Measurements from ENCODE around the gene GDF7.
A peak's percentile ranks its signal among the peaks of the same experiment; 100 is the strongest.

Gene GDF7

GRCh38 chr2:20646446-20646845 lies 20.5 kb upstream of the GDF7 start:
- DNase-seq: no peak

- DNase-seq: no peak
Measured at GRCh38 chr2:20647211-20647610, 19.7 kb upstream of the GDF7 start.

- DNase-seq: no peak
Measured at GRCh38 chr2:20647738-20648137, 19.2 kb upstream of the GDF7 start.

GRCh38 chr2:20648206-20648605 lies 18.7 kb upstream of the GDF7 start:
- DNase-seq: no peak

- no peak for DNase-seq
Measured at GRCh38 chr2:20648831-20649230, 18.1 kb upstream of the GDF7 start.

GRCh38 chr2:20649576-20649975 lies 17.4 kb upstream of the GDF7 start:
- DNase-seq: no peak

- no peak for DNase-seq
Measured at GRCh38 chr2:20649976-20650375, 17.0 kb upstream of the GDF7 start.

- no peak for DNase-seq
Measured at GRCh38 chr2:20650393-20650876, 16.5 kb upstream of the GDF7 start.

GRCh38 chr2:20650877-20651730 lies 15.8 kb upstream of the GDF7 start, which contains the start of gene HS1BP3:
HS1BP3 (minus strand) TSS chr2:20651098; CDS start chr2:20651063, 35 bp downstream.
- DNase-seq: peak; percentile 72

GRCh38 chr2:20651731-20652099 lies 15.2 kb upstream of the GDF7 start:
- no peak for DNase-seq

GRCh38 chr2:20652141-20652540 lies 14.8 kb upstream of the GDF7 start:
- DNase-seq: no peak

- no peak for DNase-seq
Measured at GRCh38 chr2:20652673-20653575, 14.0 kb upstream of the GDF7 start.

GRCh38 chr2:20653695-20654534 lies 13.0 kb upstream of the GDF7 start:
- DNase-seq: no peak

- DNase-seq: no peak
Measured at GRCh38 chr2:20654535-20654813, 12.5 kb upstream of the GDF7 start.

- DNase-seq: no peak
Measured at GRCh38 chr2:20656561-20656960, 10.4 kb upstream of the GDF7 start.

- no peak for DNase-seq
Measured at GRCh38 chr2:20657522-20658235, 9.3 kb upstream of the GDF7 start.

- DNase-seq: no peak
Measured at GRCh38 chr2:20660506-20661420, 6.2 kb upstream of the GDF7 start.

- peak; percentile 33 for DNase-seq
Measured at GRCh38 chr2:20661421-20662307, 5.3 kb upstream of the GDF7 start.

GRCh38 chr2:20662308-20662937 lies 4.5 kb upstream of the GDF7 start:
- DNase-seq: no peak
